ENCODE results near the gene ETNK1.
"Not testable (repeated sequence)": the region's sequence is repeated elsewhere in the genome, so short reads cannot be mapped to it uniquely, and the experiment has no call there.

The ETNK1 gene, protein sequence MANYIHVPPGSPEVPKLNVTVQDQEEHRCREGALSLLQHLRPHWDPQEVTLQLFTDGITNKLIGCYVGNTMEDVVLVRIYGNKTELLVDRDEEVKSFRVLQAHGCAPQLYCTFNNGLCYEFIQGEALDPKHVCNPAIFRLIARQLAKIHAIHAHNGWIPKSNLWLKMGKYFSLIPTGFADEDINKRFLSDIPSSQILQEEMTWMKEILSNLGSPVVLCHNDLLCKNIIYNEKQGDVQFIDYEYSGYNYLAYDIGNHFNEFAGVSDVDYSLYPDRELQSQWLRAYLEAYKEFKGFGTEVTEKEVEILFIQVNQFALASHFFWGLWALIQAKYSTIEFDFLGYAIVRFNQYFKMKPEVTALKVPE

DNA sequence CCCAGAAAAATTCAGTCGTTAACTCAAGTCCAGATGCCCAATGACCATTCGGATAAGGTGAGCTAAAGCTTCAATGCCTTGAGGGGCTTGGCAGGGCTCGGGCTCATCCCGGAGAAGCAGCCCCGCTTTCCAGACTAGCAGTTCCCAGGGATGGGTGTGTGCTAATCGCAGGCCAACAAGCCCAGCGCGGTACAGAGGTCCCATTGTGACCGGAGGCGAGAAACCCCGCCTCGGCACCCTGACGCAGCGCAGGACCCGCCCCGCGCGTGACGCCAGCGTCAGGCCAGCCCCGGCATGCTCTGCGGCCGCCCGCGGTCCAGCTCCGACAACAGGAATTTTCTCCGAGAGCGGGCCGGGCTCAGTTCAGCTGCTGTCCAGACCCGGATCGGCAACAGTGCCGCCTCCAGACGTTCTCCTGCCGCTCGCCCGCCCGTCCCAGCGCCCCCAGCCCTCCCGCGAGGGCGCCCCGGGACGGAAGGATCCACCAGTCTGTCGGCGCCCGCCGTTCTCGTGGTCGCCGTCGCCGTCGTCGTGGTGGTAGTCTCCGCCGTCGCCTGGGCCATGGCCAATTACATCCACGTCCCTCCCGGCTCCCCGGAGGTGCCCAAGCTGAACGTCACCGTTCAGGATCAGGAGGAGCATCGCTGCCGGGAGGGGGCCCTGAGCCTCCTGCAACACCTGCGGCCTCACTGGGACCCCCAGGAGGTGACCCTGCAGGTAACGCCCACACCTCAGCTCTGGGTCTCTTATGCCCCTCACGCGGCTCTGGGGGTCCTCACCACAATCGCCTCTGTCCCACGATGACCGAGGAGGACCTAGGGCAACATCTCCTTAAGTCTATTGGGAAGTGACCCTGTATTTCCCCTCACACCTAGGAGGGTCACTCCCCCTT, at the start of gene ETNK1:
Gene ETNK1 (plus strand): TSS at position 302 of the 892 bp plus-strand sequence. CDS start 260 bp downstream, at position 562.
- peak; percentile 38 for DNase-seq (ENCODE audit: low read depth)

DNA sequence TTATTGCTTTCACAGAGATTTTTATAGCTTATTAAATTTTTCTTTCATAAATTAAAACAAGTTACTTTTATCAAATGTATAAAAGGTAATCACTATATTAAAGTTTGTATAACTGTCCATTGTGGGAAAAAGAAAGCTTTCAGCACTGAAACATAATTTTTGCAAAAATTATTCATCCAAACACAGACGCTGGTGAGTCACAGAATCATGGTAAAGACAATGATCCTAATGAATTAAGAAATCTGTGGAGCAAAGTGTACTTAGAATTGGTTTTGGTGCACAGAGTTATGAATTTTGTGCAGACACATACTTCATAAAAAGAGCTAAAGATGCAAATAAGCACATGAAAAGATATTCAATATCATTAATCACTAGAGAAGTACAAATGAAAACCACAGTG, 48.9 kb upstream of the ETNK1 start:
- no peak for DNase-seq (ENCODE audit: low read depth)

DNA sequence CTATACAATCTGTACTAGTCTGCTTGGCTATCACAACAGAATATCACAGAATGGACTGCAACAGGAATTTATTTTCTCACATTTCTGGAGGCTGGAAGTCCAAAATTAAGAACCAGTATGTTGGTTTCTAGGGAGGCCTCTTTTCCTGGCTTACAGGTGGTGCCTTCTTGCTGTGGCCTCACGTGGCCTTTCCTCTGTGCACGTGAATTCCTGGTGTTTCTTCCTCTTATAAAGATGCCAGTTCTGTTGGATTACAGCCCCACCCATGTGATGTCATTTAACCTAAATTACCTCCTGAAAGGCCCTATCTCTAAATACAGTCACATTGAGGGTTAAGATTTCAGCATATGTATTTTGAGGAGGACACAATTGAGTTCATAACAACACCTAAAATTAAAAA, 48.5 kb upstream of the ETNK1 start:
- no peak for DNase-seq (ENCODE audit: low read depth)

DNA sequence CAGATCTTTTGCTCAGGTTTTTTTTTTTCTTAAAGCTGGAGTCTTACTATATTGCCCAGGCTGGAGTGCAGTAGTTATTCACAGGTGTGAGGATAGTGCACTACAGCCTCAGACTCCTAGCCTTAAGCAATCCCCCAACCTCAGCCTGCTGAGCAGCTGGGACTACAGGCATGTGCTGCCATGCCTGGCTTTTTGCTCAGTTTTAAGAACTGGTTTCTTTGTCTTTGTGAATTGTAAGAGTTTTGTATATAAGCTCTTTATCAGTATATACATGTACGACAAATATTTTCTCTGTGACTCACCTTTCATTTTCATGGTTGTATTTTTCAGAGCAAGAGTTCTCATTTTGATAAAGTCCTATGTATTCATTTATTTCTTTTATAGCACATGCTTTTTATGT, 47.3 kb upstream of the ETNK1 start:
- DNase-seq (ENCODE audit: low read depth) = no peak

DNA sequence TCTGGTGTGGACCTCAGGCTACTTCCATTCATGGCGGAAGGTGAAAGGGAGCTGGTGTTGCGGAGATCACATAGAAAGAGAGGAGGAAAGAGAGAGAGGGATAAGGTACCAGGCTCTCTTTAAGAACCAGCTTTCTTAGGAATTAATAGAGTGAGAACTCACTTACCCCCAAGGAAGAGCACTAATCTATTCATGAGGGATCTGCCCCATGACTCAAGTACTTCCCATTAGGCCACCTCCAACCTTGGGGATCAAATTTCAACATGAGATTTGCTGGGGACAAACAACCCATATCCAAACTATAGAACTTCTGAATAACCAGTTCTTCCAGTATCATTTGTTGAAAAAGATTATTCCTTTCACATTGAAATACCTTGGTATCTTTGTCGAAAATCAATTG, 46.6 kb upstream of the ETNK1 start:
- DNase-seq (ENCODE audit: low read depth) = no peak

DNA sequence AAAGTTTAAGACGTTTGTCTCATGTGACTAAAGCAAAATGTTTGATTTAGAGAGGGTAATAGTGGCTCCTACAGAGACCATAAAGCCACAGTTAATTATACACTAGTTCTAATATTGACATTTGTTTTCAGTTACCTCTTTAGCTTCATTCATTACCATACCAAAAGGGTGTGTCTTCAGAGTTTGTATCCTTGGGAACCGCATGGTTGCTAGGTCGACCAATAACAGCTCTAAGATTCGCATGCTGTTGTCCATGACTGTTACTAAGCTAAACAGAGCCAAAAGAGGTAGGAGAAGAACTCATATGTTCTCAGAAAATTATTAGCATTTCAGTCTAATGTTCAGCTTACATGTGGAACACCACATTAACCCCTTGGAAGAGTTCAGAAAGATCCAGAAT, 36.2 kb upstream of the ETNK1 start:
- DNase-seq (ENCODE audit: low read depth) = no peak

DNA sequence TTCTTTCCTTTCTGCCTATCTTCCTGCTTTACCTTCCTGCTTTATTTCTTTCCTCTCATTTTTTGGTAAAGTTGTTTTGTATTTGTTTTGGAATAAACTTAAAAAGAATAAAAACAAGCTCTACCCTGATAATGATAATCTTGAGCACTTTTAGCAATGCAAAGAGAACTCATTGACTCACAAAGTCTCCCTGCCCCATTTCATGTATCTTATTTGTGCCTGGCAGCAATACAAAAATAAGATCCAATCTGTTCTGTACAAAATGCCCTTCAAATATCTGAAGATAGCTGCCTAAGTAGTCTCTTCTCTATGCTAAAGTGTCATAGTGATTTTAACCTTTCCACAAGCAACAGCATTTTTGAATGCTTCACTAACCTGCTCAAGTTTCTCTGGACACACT, 31.1 kb upstream of the ETNK1 start:
- no peak for DNase-seq (ENCODE audit: low read depth)

DNA sequence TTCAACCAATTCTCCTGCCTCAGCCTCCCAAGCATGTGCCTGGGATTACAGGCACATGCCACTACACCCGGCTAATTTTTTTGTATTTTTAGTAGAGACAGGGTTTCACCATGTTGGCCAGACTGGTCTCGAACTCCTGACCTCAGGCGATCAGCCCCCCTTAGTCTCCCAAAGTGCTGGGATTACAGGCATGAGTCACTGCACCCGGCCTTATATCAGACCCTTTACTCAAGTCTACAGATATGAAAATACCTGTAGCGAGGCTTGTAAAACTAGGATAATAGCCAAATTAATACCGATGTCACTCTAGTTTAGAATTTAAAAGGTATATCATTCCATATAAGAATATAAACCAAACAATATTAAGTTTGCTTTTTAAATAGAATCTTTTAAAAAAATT, 27.4 kb upstream of the ETNK1 start:
- not testable (repeated sequence) for DNase-seq (ENCODE audit: low read depth)

DNA sequence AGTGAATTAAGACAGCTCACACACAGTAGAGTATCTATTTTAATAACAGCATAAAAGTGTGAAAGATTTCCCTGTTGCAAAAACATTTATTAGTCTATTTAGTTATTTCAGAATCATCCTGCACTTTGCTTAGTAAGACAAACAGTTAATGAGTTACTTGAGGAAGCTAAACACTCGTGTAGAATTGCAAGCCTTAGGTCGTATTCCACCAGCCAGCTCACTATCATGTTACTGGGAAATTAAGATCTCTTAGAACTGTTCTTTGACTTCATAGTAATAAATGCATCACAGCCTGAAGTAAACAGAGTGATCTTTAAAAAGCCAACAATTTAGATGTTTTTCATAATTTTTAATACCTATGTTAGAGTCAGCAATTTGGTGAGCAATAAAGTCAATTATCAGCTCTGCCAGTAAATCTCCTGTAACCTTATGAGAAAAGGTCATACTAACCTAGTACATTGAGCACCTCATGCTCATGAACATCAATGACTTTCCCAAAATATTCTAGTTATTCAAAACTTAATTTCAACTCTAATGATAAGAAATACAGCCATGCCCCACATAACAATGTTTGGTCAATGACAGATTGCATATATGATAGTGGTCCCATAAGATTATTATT, 26.7 kb upstream of the ETNK1 start:
- DNase-seq (ENCODE audit: low read depth) = no peak

DNA sequence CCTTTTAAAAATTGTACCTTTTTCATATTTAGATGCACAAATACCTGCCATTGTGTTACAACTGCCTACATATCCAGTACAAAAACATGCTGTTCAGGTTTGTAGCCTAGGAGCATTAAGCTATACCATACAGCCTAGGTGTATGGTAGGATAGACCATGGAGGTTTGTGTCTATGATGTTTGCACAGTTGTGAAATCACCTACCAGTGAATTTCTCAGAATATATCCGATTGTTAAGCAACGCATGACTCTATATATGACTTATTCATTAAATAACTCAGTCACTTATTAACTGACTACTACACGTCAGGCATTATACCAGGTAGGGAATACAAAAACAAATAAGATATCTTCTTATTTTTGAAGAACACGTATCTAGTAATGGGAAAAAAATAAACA, 26.2 kb upstream of the ETNK1 start:
- DNase-seq (ENCODE audit: low read depth) = no peak

DNA sequence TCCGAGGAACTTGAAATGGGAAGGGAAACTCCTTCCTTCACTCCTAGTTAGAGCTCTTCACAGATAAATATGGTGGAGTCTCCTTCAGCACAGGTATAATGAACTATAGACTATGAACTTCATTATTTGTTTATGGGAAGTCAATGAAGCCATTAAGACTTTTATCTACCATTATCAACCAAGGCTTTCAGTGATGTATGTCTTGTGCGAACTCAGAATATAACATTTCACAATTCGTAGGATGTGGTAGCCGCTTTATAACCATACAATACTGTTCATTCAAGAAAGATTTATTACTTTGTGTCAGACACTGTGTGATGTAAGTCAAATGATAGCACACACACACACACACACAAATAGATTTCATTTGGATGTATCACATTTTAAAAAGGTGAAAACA, 24.8 kb upstream of the ETNK1 start:
- no peak for DNase-seq (ENCODE audit: low read depth)

DNA sequence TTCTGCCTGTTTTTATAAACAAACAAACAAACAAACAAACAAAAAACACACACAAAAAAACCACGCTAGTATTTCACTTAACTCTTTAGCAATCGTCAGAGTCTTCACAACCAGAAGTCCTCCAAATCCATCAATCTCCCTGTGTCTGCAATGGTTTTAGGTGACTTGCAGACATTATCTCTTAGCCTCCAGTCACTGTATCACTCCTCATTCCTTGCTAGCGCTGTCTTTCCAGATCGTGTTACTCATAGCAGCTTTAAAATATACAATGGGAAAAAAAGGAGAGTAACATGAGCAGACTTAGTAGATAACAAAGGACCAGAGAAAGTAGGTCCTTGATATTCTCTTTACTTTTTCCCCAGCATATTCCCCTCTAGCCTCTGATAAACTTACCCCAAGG, 15.5 kb upstream of the ETNK1 start:
- DNase-seq (ENCODE audit: low read depth) = no peak

DNA sequence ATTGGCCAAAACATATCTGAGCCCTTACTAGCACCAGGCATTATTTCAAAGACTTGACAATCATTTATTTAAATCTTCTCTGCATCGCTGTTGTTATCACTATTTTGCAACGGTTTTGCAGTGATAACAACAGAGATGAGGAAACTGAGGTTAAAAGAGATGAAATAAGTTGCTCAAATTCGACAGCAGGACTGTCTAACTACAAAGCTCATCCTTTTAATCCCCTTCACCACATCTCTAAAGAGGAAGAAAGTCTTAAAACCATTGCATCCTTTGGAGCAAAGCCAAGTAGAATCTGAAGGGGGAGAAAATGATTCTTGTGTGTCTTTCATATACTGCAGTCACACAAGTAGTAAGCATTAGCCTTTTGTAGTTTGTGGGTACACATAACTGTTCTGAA, 14.8 kb upstream of the ETNK1 start:
- no peak for DNase-seq (ENCODE audit: low read depth)

DNA sequence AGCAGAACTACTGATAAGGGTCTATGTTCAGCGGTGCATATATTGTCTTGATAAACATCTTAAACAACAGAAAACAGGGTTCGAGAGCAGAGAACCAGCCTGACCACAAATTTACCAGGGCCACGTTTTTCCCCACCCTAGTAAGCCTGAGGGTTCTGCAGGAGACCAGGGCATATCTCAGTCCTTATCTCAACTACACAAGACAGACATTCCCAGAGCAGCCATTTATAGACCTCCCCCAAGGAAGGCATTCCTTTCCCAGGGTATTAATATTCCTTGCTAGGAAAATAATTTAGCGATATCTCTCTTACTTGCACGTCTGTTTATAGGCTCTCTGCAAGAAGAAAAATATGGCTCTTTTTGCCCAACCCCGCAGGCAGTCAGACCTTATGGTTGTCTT, 12.1 kb upstream of the ETNK1 start:
- peak; percentile 17 for DNase-seq (ENCODE audit: low read depth)

DNA sequence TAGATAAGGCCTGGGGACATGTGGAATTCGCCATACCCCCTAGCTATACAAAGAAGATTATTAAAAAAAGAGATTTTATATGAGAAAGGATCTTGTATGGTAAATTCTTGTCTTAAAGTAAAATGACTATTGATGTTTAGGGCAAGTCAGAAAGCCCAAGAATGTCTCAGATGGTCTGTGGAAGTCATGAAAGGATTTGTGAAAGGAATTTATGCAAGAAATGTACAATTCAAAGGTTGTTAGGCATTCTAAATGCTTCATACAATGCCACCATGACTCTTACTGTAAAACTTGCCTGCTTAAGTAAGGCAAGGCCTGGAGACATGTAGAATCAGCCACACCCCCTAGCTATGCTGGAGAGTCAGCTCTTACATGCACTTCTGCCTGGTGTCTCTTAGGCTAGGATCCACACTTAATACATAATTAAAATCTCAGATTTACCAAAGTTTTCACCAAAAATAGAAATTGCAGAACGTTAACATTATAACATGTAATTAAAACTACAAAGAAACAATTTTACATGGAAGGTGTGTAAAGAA, 8.9 kb upstream of the ETNK1 start:
- no peak for DNase-seq (ENCODE audit: low read depth)

DNA sequence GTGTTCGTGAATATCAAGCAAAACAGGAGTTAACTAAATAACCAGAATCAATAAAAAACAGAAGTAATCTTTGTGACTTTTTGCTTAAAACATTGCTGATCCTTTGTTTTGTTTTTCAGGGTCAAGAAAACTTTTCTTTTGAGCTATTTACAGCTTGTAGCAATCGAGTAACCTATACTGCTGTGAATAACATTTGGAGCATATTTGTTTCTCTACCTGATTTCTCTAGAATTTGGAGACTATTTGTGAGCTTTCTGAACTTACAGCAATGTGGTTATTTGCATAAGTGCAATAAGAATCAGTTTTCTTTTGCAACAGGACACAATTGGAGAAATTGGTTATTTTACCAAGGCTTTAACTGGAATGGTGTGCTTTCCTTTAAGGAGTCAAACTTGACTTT, 7.3 kb upstream of the ETNK1 start:
- DNase-seq (ENCODE audit: low read depth) = no peak

DNA sequence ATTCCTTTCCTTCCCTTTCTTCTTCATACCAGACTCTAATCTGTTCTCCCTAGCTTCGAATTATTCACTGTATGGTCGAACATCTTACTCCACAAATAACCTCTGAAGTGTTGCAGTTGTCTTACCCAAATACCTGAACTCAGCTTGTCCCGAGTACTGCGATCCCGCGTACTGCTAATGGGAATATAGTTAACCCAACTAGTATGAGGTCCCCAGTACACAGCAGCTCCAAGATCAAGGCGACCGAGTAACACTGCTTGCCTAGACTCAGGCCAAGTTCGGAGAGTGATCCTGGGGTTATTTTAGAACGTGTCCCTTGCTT, 462 bp upstream of the ETNK1 start:
- no peak for DNase-seq (ENCODE audit: low read depth)

DNA sequence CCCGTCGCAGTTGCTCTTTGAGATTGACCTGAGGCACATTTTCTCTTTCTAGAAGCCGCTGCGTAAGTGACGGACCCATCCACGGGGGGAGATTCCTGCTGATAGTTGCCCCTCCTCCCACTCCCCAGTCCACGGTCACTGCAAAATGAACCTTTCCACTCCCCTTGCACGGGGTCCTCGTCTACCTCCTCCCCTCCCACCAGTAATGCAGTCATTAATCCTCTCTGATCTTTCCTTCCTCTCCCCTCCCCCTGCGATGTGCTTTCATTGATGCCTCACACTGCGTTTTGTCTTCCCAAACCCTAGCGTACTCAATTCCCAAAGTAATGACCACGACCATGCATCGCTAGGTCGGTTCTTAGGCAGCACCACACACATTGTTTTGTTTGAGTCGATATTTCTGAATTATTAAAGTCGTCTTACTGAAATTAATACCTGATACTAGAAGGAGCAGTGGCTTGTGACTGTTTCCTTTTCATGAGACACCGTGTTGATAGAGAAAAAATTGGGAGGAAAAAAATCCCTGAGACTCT, 857 bp downstream of the ETNK1 start:
- no peak for DNase-seq (ENCODE audit: low read depth)

DNA sequence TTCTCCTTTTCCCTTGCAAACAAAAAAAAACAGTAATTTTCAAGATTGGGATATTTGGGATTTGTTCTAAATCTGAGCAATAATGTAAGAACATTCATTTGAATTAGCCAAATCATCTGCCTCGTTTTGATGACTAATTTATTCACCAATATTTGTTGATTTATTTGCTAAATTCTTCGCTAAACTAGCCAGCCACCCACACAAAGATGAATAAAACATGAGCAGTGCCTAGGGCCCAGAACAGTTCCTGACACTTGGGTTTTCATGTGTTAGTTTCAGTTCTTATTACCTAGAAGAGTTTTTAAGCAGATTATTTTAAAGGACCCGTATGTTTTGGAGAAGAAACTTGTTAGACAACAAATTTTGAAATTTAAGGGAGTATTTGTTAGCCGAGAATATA, 1.4 kb downstream of the ETNK1 start:
- no peak for DNase-seq (ENCODE audit: low read depth)

DNA sequence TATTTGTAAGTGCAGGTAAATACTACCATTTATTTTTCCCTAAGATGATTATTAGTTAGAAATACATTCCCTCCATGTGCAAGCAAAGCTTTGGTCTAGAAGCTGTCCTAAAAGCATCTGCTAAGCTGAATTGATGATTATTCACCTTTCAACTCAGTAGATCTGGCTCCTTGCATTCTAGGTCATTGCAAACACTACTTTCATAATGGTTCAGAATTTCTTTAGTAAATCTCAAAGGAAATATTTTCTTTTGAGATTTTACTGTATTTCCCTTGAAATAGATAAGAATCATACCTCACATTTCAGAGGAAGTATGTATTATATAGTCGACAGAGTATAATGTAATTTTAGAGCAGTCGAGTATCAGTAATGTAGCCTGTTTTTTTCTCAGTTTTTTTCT, 2.4 kb downstream of the ETNK1 start:
- DNase-seq (ENCODE audit: low read depth) = no peak

DNA sequence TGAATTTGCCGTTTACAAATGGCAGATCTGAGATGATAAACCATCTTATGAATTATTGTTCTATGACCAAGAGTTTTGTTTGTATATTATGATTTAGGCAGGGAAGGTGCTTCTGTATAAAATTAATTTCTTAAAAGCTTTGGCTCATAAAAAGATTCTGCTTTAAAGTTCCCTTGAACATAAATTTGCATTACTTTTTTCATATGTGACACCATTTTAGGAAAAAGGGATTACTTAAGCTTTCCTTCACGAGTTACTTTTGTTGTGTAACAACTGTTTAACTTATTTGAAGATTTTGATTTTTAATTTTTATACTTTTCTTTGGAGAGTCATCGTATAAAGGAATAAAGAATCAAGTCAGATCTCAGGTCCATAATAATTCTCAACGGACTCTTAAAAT, 3.3 kb downstream of the ETNK1 start:
- no peak for DNase-seq (ENCODE audit: low read depth)

DNA sequence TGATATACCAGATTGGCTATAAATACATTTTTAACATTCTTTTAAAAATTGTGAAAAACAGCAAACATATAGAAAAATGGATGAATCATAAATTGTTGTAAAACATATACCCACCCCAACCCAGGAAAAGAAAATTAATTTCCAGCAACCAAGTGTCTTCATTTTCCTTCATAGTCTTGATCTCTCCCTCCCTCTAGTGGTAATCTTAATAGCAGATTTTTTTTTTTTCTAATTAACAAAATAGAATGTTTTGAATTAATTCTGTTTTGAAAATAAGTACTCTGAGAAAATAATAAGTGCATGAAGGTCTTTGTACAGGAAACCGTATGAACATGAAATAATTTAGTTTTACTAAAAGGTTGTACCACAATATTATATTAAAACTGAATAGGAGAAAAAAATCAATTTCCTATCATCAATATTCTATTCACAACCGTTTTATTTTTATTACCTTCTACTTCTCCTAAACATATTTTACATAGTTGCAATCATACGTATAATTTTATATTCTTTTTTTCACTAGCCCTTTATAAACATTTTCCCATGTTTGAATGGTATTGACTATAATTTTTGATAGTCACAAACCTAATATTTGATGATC, 7.0 kb downstream of the ETNK1 start:
- no peak for DNase-seq (ENCODE audit: low read depth)

Measured in CMK (cell line).